B cell (primary cell): ENCODE data around the gene HDAC6. TPM values are rescaled to one million over a fixed set of nuclear protein-coding genes. Genes with fewer than 3 reads are reported as not detected.

ENCODE experiments used
- ATAC-seq: fragments of 200-7000 bp; cut with Tn5 transposase; one replicate; pipeline ENCODE4 v1.10.0; 2021; ENCODE audit warnings: low read depth, mild to moderate bottlenecking, moderate number of reproducible peaks, moderate library complexity
- CTCF ChIA-PET: fragments of 350-600 bp; sonication (Branson Sonifier 250); formaldehyde crosslinking; loops from one replicate; lab custom pipeline; 2021; ENCODE audit warnings: antibody characterized with exemption, inconsistent platforms; lab: Charles Lee
- POLR2A ChIA-PET: fragments of 350-600 bp; sonication (Branson Sonifier 250); formaldehyde crosslinking; loops from one replicate; lab custom pipeline; 2021; ENCODE audit warnings: antibody characterized with exemption; lab: Charles Lee
- DNase-seq: peaks from one replicate; pipeline ENCODE4 v3.0.0; 2013
- H2AFZ ChIP-seq: 2 replicates; pipeline ENCODE4 v1.6.1; 2012; ENCODE audit warnings: mild to moderate bottlenecking, low read depth, low read length; ENCODE audit not compliant: insufficient read depth, poor library complexity, severe bottlenecking
- H3K27ac ChIP-seq, 2 donors: 1 replicate in 1 of 2; 2 replicates in 1 of 2; pipeline ENCODE4 v1.5.1; 2012 to 2013; ENCODE audit warnings: low read length in 2 of 2, mild to moderate bottlenecking in 2 of 2, moderate library complexity in 1 of 2
- H3K27me3 ChIP-seq, 4 experiments: fragments of 200-600 bp in 1 of 4; sonication (generic) in 1 of 4; replicated peaks in 1 of 4; 1 replicate in 2 of 4; 2 replicates in 2 of 4; pipeline versions ENCODE4 v1.6.1 to v1.7.0; 2013 to 2016; ENCODE audit warnings: low read length in 3 of 4, mild to moderate bottlenecking in 2 of 4, mixed read lengths in 1 of 4, moderate library complexity in 1 of 4; ENCODE audit not compliant: insufficient read depth in 4 of 4, control insufficient read depth in 3 of 4; ENCODE audit errors: control extremely low read depth in 1 of 4
- H3K36me3 ChIP-seq, 2 experiments: replicated peaks in 1 of 2; 1 replicate in 1 of 2; 2 replicates in 1 of 2; pipeline versions ENCODE4 v1.6.1 to v1.7.1; 2013; ENCODE audit warnings: low read length in 1 of 2; ENCODE audit not compliant: insufficient read depth in 2 of 2, control insufficient read depth in 1 of 2; ENCODE audit errors: control extremely low read depth in 1 of 2, extremely low read depth in 1 of 2
- H3K4me1 ChIP-seq, 2 donors: fragments of 200-600 bp in 1 of 2; sonication (generic) in 1 of 2; 1 replicate in 1 of 2; 2 replicates in 1 of 2; pipeline versions ENCODE4 v1.5.1 to v1.6.1; 2013 to 2017; ENCODE audit warnings: low read length in 2 of 2; ENCODE audit not compliant: control insufficient read depth in 2 of 2, insufficient read depth in 2 of 2
- H3K4me2 ChIP-seq: replicated peaks from 2 replicates; pipeline ENCODE3; 2012; ENCODE audit warnings: mild to moderate bottlenecking, low read depth, low read length; ENCODE audit not compliant: poor library complexity, severe bottlenecking
- H3K4me3 ChIP-seq, 5 experiments: fragments of 200-600 bp in 1 of 5; sonication (generic) in 1 of 5; 1 replicate in 3 of 5; 2 replicates in 2 of 5; pipeline versions ENCODE4 v1.5.1 to v1.7.0; 2011 to 2016; ENCODE audit warnings: low read length in 4 of 5, mild to moderate bottlenecking in 4 of 5, low read depth in 2 of 5, control low read depth in 1 of 5, moderate library complexity in 1 of 5; ENCODE audit not compliant: insufficient read depth in 1 of 5; ENCODE audit errors: control extremely low read depth in 1 of 5, extremely low read depth in 1 of 5
- H3K79me2 ChIP-seq: fragments of 200-600 bp; sonication (generic); one replicate; pipeline ENCODE4 v1.6.0; 2016; ENCODE audit warnings: low read length; ENCODE audit not compliant: control insufficient read depth, insufficient read depth
- H3K9ac ChIP-seq: fragments of 200-600 bp; sonication (generic); 2 replicates; pipeline ENCODE4 v1.6.1; 2017; ENCODE audit warnings: mild to moderate bottlenecking, low read length, moderate library complexity
- H3K9me3 ChIP-seq, 3 donors: one replicate each; pipeline versions ENCODE4 v1.6.1 to v1.7.1; 2013; ENCODE audit warnings: low read length in 2 of 3; ENCODE audit not compliant: control insufficient read depth in 2 of 3, insufficient read depth in 1 of 3; ENCODE audit errors: control extremely low read depth in 1 of 3
- H4K20me1 ChIP-seq: 2 replicates; pipeline ENCODE4 v1.6.0; 2012; ENCODE audit warnings: mild to moderate bottlenecking, low read length; ENCODE audit not compliant: insufficient read depth, control insufficient read depth, poor library complexity, severe bottlenecking
- H3K27ac Mint-ChIP-seq: one replicate; pipeline ENCODE4 v1.8.0; 2021; ENCODE audit warnings: mixed read lengths
- H3K27me3 Mint-ChIP-seq: one replicate; pipeline ENCODE4 v1.8.0; 2021; ENCODE audit warnings: mixed read lengths
- H3K4me1 Mint-ChIP-seq: one replicate; pipeline ENCODE4 v1.8.0; 2021; ENCODE audit warnings: mixed read lengths
- H3K4me3 Mint-ChIP-seq: one replicate; pipeline ENCODE4 v1.8.0; 2021; ENCODE audit warnings: mixed read lengths
- H3K9me3 Mint-ChIP-seq: one replicate; pipeline ENCODE4 v1.8.0; 2022; ENCODE audit warnings: mixed read lengths; ENCODE audit not compliant: insufficient read depth
- CTCF ChIP-seq: fragments of 200-600 bp; IDR thresholded peaks from one replicate; pipeline ENCODE4 v1.8.0; 2022; ENCODE audit warnings: antibody characterized with exemption, mild to moderate bottlenecking
- EZH2 ChIP-seq: IDR thresholded peaks from 2 replicates; pipeline ENCODE4 v1.6.1; 2012; ENCODE audit warnings: borderline replicate concordance, low read depth, mild to moderate bottlenecking, moderate library complexity, low read length; ENCODE audit not compliant: insufficient read depth, poor library complexity, severe bottlenecking
- WGBS: methylation state at CpG from one replicate; pipeline ENCODE4 v1.1.5; 2013; ENCODE audit warnings: missing lambda C conversion rate; ENCODE audit not compliant: insufficient coverage; 5-methylcytosine and 5-hydroxymethylcytosine counted together
- intact Hi-C: fragments of 100-400 bp; cut with micrococcal nuclease; formaldehyde crosslinking; loops from one replicate; pipeline ENCODE4 v1.10.0; 2022
- polyA plus RNA-seq: library from polyadenylated mRNA; depleted of rRNA; stranded (reverse); fragments of >200 nt; gene quantifications from 2 replicates; pipeline ENCODE4 v1.2.3, GENCODE V29; 2012
- total RNA-seq, 2 donors: library from RNA; stranded (reverse); fragments of 120-200 nt in 1 of 2; gene quantifications; 1 replicate in 1 of 2; 2 replicates in 1 of 2; pipeline versions ENCODE4 v1.2.3 to v1.2.4, GENCODE V29; 2013 to 2022

Gene HDAC6
- total and polyA plus RNA-seq, 2 donors (not counting 1 experiment from before 2014, with no cell fraction given), result 125 to 168 TPM

GRCh38 chrX:48833542-48834138 lies 31.8 kb downstream of the HDAC6 start:
- TF ChIP-seq CTCF, result no peak
- TF ChIP-seq EZH2, result no peak
- H3K36me3 ChIP-seq, result no peaks in the 10 kb centered on the region
- no peak overlapping the region for H3K4me3 ChIP-seq
- intact Hi-C loops, result no loop called here
- no peaks in the 10 kb centered on the region for H4K20me1 ChIP-seq
- Mint-ChIP-seq H3K4me1 (peaks cover 10% of the 10 kb centered on the region), H3K27ac (no peak overlapping the region), H3K4me3 (no peak overlapping the region), H3K9me3 (no peaks in the 10 kb centered on the region), H3K27me3 (peaks cover 44% of the 10 kb centered on the region)
- H3K27me3 ChIP-seq, result peaks cover 0 to 34% (median 5%) of the 10 kb centered on the region in 4 experiments
- POLR2A ChIA-PET, result no interaction called here
- no peak overlapping the region for H3K27ac ChIP-seq
- H3K9ac ChIP-seq, result no peak overlapping the region
- no peak overlapping the region for H3K4me2 ChIP-seq
- 0% methylated on average over 2 of the region's 9 CpGs for WGBS
- no peak for DNase-seq
- no peak overlapping the region for H2AFZ ChIP-seq
- H3K4me1 ChIP-seq, result peaks cover 7 to 8% of the 10 kb centered on the region in 2 donors
- no peak for ATAC-seq
- CTCF ChIA-PET, result no interaction called here
- H3K79me2 ChIP-seq, result no peaks in the 10 kb centered on the region
- H3K9me3 ChIP-seq, result no peaks in the 10 kb centered on the region

DNA sequence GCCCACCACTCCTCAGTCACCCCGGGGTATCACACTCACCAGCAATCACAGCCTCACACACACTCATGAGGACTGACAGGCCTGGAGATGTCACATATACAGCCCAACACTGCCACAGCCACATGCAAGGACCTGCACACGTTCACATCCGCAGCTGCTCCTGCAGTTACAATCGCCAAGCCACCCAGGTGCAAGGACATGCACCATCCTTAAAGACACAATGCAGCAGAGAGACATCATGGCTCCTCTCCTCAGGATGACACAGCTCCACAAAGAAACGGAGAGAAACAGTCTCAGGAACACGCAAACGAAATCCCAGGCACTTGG lies 32.5 kb downstream of the HDAC6 start:
- peaks cover 7 to 8% of the 10 kb centered on the region in 2 donors for H3K4me1 ChIP-seq
- Mint-ChIP-seq H3K4me3 (peak overlapping the region; percentile 68), H3K27ac (no peak overlapping the region), H3K27me3 (peaks cover 43% of the 10 kb centered on the region), H3K4me1 (peaks cover 10% of the 10 kb centered on the region), H3K9me3 (no peaks in the 10 kb centered on the region)
- WGBS, result 15% methylated on average over 3 of the region's 7 CpGs
- no peak overlapping the region for H3K4me3 ChIP-seq
- H3K79me2 ChIP-seq, result no peaks in the 10 kb centered on the region
- H3K4me2 ChIP-seq, result peak overlapping the region; percentile 50
- no peaks in the 10 kb centered on the region for H3K36me3 ChIP-seq
- ATAC-seq, result no peak
- no peaks in the 10 kb centered on the region for H4K20me1 ChIP-seq
- H3K9ac ChIP-seq, result no peak overlapping the region
- H3K9me3 ChIP-seq, result no peaks in the 10 kb centered on the region
- no peak overlapping the region for H2AFZ ChIP-seq
- peak; percentile 14 for DNase-seq
- ChIA-PET CTCF (no interaction called here), POLR2A (no interaction called here)
- intact Hi-C loops, result no loop called here
- H3K27ac ChIP-seq, result no peak overlapping the region
- H3K27me3 ChIP-seq, result peaks cover 0 to 34% (median 5%) of the 10 kb centered on the region in 4 experiments
- no peak for TF ChIP-seq CTCF
- TF ChIP-seq EZH2, result no peak
